Endodermal cell (in vitro differentiated cells): ENCODE data around the gene EPHA8. TPM values are rescaled to one million over a fixed set of nuclear protein-coding genes. Genes with fewer than 3 reads are reported as not detected.

Experiments used
- DNase-seq: peaks from one replicate; pipeline ENCODE4 v3.0.0-alpha.2; 2017
- H3K27ac ChIP-seq: 2 replicates; pipeline ENCODE4 v1.5.1; 2013; ENCODE audit warnings: mild to moderate bottlenecking, low read depth, low read length, moderate library complexity
- H3K27me3 ChIP-seq: 2 replicates; pipeline ENCODE4 v1.6.1; 2013; ENCODE audit warnings: mild to moderate bottlenecking, low read length, moderate library complexity; ENCODE audit not compliant: insufficient read depth, control insufficient read depth, poor library complexity, severe bottlenecking
- H3K36me3 ChIP-seq: 2 replicates; pipeline ENCODE4 v1.7.0; 2013; ENCODE audit warnings: mild to moderate bottlenecking, low read length, moderate library complexity; ENCODE audit not compliant: control insufficient read depth, insufficient read depth
- H3K4me1 ChIP-seq: one replicate; pipeline ENCODE4 v1.7.0; 2013; ENCODE audit warnings: low read length; ENCODE audit not compliant: control insufficient read depth, insufficient read depth
- H3K4me3 ChIP-seq: 2 replicates; pipeline ENCODE4 v1.5.1; 2013; ENCODE audit warnings: mild to moderate bottlenecking, low read length, moderate library complexity
- H3K9ac ChIP-seq: 2 replicates; pipeline ENCODE4 v1.6.1; 2013; ENCODE audit warnings: mild to moderate bottlenecking, low read length, moderate library complexity; ENCODE audit not compliant: poor library complexity, severe bottlenecking; ENCODE audit errors: extremely low read depth
- H3K9me3 ChIP-seq: 2 replicates; pipeline ENCODE4 v1.6.1; 2013; ENCODE audit warnings: mild to moderate bottlenecking, low read length, moderate library complexity; ENCODE audit not compliant: control insufficient read depth
- H3K27ac Mint-ChIP-seq: 2 replicates; pipeline ENCODE4 v1.8.0; 2020; ENCODE audit warnings: mixed read lengths
- H3K27me3 Mint-ChIP-seq: 2 replicates; pipeline ENCODE4 v1.8.0; 2021; ENCODE audit warnings: mild to moderate bottlenecking, mixed read lengths; ENCODE audit not compliant: insufficient read depth
- H3K36me3 Mint-ChIP-seq: 2 replicates; pipeline ENCODE4 v1.8.0; 2020; ENCODE audit warnings: low read depth, mixed read lengths
- H3K4me1 Mint-ChIP-seq: 2 replicates; pipeline ENCODE4 v1.8.0; 2020; ENCODE audit warnings: mixed read lengths
- H3K4me3 Mint-ChIP-seq: 2 replicates; pipeline ENCODE4 v1.8.0; 2020; ENCODE audit warnings: mild to moderate bottlenecking, moderate library complexity, mixed read lengths
- H3K9me3 Mint-ChIP-seq: 2 replicates; pipeline ENCODE4 v1.8.0; 2020; ENCODE audit warnings: mild to moderate bottlenecking, mixed read lengths
- CTCF ChIP-seq: fragments of 200-600 bp; sonication (generic); conservative IDR thresholded peaks from 2 replicates; pipeline ENCODE4 v1.5.0; 2021; ENCODE audit warnings: antibody characterized with exemption, mild to moderate bottlenecking
- WGBS, 2 experiments: methylation state at CpG; one replicate each; pipeline versions ENCODE4 v1.1.5 to v1.1.7; 2013; ENCODE audit warnings: missing lambda C conversion rate in 2 of 2, mixed read lengths in 1 of 2; ENCODE audit not compliant: insufficient coverage in 1 of 2, insufficient read length in 1 of 2; 5-methylcytosine and 5-hydroxymethylcytosine counted together
- total RNA-seq, 2 donors: library from RNA; stranded (reverse); fragmentation: NEBNext Ultra II Directional in 1 of 2; extraction: Animal tissue kit (Norgen Biotek cat#: 25700) in 1 of 2; gene quantifications; 2 replicates in 1 of 2; 3 replicates in 1 of 2; pipeline ENCODE4 v1.2.1, GENCODE V29; 2021

Gene EPHA8
- total RNA-seq, 2 donors from 2014 or later = 1.5 TPM

GRCh38 chr1:22633697-22634463 is 70.6 kb downstream of the EPHA8 start:
- Histone ChIP-seq H3K9me3 (no peaks in the 10 kb centered on the region), H3K4me3 (no peak overlapping the region), H3K27me3 (no peaks in the 10 kb centered on the region), H3K9ac (no peak overlapping the region), H3K27ac (no peak overlapping the region), H3K4me1 (no peaks in the 10 kb centered on the region), H3K36me3 (no peaks in the 10 kb centered on the region)
- H3K4me3 Mint-ChIP-seq = no peak overlapping the region
- H3K4me1 Mint-ChIP-seq = peaks cover 17% of the 10 kb centered on the region
- H3K9me3 Mint-ChIP-seq = peaks cover 5% of the 10 kb centered on the region
- no peaks in the 10 kb centered on the region for H3K27me3 Mint-ChIP-seq
- H3K36me3 Mint-ChIP-seq = no peaks in the 10 kb centered on the region
- DNase-seq = no peak
- TF ChIP-seq CTCF = no peak
- H3K27ac Mint-ChIP-seq = no peak overlapping the region
- 92 to 95% methylated on average over 9 to 10 of the region's 10 CpGs for WGBS, 2 experiments

GRCh38 chr1:22635436-22635835 is 72.1 kb downstream of the EPHA8 start:
- no peaks in the 10 kb centered on the region for H3K27me3 Mint-ChIP-seq
- DNase-seq = no peak
- no peak for TF ChIP-seq CTCF
- no peaks in the 10 kb centered on the region for H3K4me1 ChIP-seq
- H3K9ac ChIP-seq = no peak overlapping the region
- no peaks in the 10 kb centered on the region for H3K36me3 Mint-ChIP-seq
- H3K27me3 ChIP-seq = no peaks in the 10 kb centered on the region
- H3K4me3 Mint-ChIP-seq = no peak overlapping the region
- H3K27ac Mint-ChIP-seq = no peak overlapping the region
- WGBS, 2 experiments = 88% methylated on average over 7 of the region's 7 CpGs; no CpG with 5 or more reads in 1 of the 2 experiments
- peaks cover 5% of the 10 kb centered on the region for H3K9me3 Mint-ChIP-seq
- H3K4me3 ChIP-seq = no peak overlapping the region
- H3K9me3 ChIP-seq = no peaks in the 10 kb centered on the region
- H3K4me1 Mint-ChIP-seq = peaks cover 8% of the 10 kb centered on the region
- H3K36me3 ChIP-seq = no peaks in the 10 kb centered on the region
- H3K27ac ChIP-seq = no peak overlapping the region

GRCh38 chr1:22636353-22636752 is 73.1 kb downstream of the EPHA8 start, which contains the start of gene C1QA:
Gene C1QA (plus strand): TSS chr1:22636628. CDS start chr1:22637617, 989 bp downstream.
- Histone ChIP-seq H3K27ac (no peak within 1 kb of the TSS), H3K9ac (no peak within 1 kb of the TSS), H3K9me3 (no peaks in the 10 kb centered on the region), H3K27me3 (no peaks in the 10 kb centered on the region), H3K4me1 (no peaks in the 10 kb centered on the region), H3K4me3 (no peak within 1 kb of the TSS), H3K36me3 (no peaks in the 10 kb centered on the region)
- H3K36me3 Mint-ChIP-seq = no peaks in the 10 kb centered on the region
- DNase-seq = no peak
- WGBS, 2 experiments = 88% methylated on average over 5 of the region's 5 CpGs; no CpG with 5 or more reads in 1 of the 2 experiments
- peaks cover 8% of the 10 kb centered on the region for H3K4me1 Mint-ChIP-seq
- no peak within 1 kb of the TSS for H3K27ac Mint-ChIP-seq
- no peak within 1 kb of the TSS for H3K4me3 Mint-ChIP-seq
- TF ChIP-seq CTCF = no peak
- no peaks in the 10 kb centered on the region for H3K27me3 Mint-ChIP-seq
- peaks cover 5% of the 10 kb centered on the region for H3K9me3 Mint-ChIP-seq
